Naive B cell (primary cell): Measurements from ENCODE around the gene NMNAT2. TPM values are rescaled to one million over a fixed set of nuclear protein-coding genes. Genes with fewer than 3 reads are reported as not detected.
A peak's percentile ranks its signal among the peaks of the same experiment; 100 is the strongest.

ENCODE experiments used
- ATAC-seq, 2 donors: fragments of 150-1000 bp; cut with Tn5 transposase; 2 replicates each; pipeline ENCODE4 v1.10.0; 2021; ENCODE audit warnings: low read depth in 2 of 2, mild to moderate bottlenecking in 2 of 2, moderate library complexity in 2 of 2
- DNase-seq: peaks from one replicate; pipeline ENCODE4 v3.0.0; 2022
- H3K27ac Mint-ChIP-seq, 6 donors: one replicate each; pipeline ENCODE4 v1.8.0; 2020 to 2022; ENCODE audit warnings: mild to moderate bottlenecking in 6 of 6, mixed read lengths in 6 of 6, moderate library complexity in 5 of 6, inconsistent platforms in 2 of 6
- H3K27me3 Mint-ChIP-seq, 3 donors: one replicate each; pipeline ENCODE4 v1.8.0; 2021 to 2022; ENCODE audit warnings: mixed read lengths in 3 of 3, mild to moderate bottlenecking in 1 of 3
- H3K36me3 Mint-ChIP-seq, 2 donors: one replicate each; pipeline ENCODE4 v1.8.0; 2020 to 2022; ENCODE audit warnings: mixed read lengths in 2 of 2, inconsistent platforms in 1 of 2, mild to moderate bottlenecking in 1 of 2
- H3K4me1 Mint-ChIP-seq, 3 donors: one replicate each; pipeline ENCODE4 v1.8.0; 2020 to 2022; ENCODE audit warnings: mixed read lengths in 3 of 3, inconsistent platforms in 1 of 3, mild to moderate bottlenecking in 1 of 3, moderate library complexity in 1 of 3
- H3K4me3 Mint-ChIP-seq, 8 donors: one replicate each; pipeline ENCODE4 v1.8.0; 2020 to 2022; ENCODE audit warnings: mild to moderate bottlenecking in 8 of 8, mixed read lengths in 8 of 8, moderate library complexity in 8 of 8, inconsistent platforms in 2 of 8
- H3K9me3 Mint-ChIP-seq, 7 donors: one replicate each; pipeline ENCODE4 v1.8.0; 2020 to 2022; ENCODE audit warnings: mixed read lengths in 7 of 7, mild to moderate bottlenecking in 5 of 7, inconsistent platforms in 2 of 7, moderate library complexity in 1 of 7
- polyA plus RNA-seq, 6 donors: library from polyadenylated mRNA; unstranded; fragments of 300-500 nt; fragmentation: Illumina TruSeq; gene quantifications; one replicate each; pipeline ENCODE4 v1.2.3, GENCODE V29; 2021; ENCODE audit warnings: low read depth in 6 of 6

The NMNAT2 gene
- polyA plus RNA-seq, 6 donors from 2014 or later: not detected

DNA sequence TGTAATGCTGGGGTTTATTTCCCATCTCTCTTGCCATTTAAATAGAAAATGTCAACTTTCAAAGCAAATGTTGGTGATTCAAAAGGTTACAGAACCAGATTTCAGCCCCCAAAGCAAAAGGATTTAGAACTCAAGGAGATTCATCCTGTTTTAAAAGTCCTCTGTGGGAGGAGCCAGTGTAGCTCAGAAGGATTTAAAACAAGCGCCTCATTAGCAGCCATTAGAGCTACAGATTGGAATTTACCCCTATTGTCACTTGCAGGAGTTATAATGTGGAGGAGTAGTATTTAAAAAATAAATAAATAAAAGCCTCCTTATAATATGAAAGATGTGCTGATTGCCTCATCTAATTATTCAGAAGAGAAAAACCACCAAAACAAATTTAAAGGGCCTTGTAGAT lies 124.3 kb downstream of the NMNAT2 start:
- H3K4me3 Mint-ChIP-seq: no peak overlapping the region
- no peak for ATAC-seq
- H3K36me3 Mint-ChIP-seq: no peaks in the 10 kb centered on the region
- peaks cover 0 to 4% (median 0%) of the 10 kb centered on the region in 7 donors for H3K9me3 Mint-ChIP-seq
- no peak for DNase-seq
- no peaks in the 10 kb centered on the region for H3K4me1 Mint-ChIP-seq
- H3K27me3 Mint-ChIP-seq: peaks cover 5 to 29% (median 19%) of the 10 kb centered on the region in 3 donors
- no peak overlapping the region for H3K27ac Mint-ChIP-seq

DNA sequence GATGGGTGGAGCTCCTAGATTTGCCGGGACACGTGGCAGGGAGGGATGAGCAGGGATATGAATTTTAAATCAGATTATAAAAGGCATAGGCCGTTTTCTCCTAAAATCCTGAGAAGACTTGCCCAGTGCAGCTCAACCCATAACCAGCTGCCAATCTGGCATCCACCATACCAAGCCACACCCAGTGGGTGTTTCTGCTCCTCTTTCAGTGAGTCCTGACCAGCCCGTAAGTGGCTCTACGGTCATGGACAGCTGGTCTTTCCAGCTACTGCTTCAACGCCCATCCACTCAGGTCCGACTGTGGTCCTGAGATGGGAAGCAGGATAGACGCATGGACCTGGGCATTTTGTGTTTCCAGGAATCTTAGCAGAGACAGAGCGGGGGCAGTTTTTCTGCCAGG lies 124.9 kb downstream of the NMNAT2 start:
- DNase-seq (no peak), ATAC-seq (no peak)
- no peaks in the 10 kb centered on the region for H3K4me1 Mint-ChIP-seq
- H3K4me3 Mint-ChIP-seq: no peak overlapping the region
- H3K36me3 Mint-ChIP-seq: no peaks in the 10 kb centered on the region
- H3K27ac Mint-ChIP-seq: peak overlapping the region in 1 of 6 donors; percentile 60
- H3K27me3 Mint-ChIP-seq: peaks cover 5 to 29% (median 25%) of the 10 kb centered on the region in 3 donors
- peaks cover 0 to 2% (median 0%) of the 10 kb centered on the region in 7 donors for H3K9me3 Mint-ChIP-seq

DNA sequence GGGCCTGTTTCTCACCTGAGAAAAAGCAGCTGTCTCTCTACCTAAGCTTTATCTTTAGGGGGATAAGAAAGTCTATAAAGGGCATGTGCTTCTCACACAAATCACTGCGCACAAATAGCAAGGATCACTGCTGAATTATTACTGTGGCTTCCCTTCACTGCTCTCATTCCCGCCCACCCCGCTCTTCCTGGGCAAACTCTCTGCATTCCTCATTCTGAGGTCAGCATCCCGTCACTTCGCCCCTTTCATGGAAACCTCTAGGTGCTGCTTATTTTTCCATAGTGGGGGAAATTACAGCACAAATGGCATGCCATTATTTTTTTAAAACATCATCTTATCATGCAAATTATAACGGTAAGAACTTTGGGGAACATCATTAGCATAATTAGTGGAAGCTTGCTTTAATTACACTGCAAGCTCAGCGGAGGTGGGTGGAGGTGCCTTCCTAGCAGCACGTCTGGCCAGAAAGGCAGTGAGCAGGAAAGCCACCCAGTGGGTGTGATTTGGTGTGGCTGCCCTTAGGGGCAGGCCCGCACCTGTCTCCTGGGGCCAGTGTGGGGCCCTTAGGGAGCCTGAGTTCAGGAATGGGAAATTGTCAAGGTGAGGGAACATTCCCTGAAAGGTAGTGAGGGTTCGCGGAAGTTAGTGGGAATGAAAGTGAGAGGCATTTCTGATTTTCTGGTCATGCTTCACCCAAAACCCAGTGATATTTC lies 126.2 kb downstream of the NMNAT2 start:
- ATAC-seq (no peak), DNase-seq (no peak)
- Mint-ChIP-seq H3K4me1 (no peaks in the 10 kb centered on the region), H3K27ac (no peak overlapping the region), H3K36me3 (no peaks in the 10 kb centered on the region), H3K27me3 (peaks cover 3 to 27% (median 25%) of the 10 kb centered on the region in 3 donors), H3K9me3 (peaks cover 0 to 2% (median 0%) of the 10 kb centered on the region in 7 donors), H3K4me3 (no peak overlapping the region)

DNA sequence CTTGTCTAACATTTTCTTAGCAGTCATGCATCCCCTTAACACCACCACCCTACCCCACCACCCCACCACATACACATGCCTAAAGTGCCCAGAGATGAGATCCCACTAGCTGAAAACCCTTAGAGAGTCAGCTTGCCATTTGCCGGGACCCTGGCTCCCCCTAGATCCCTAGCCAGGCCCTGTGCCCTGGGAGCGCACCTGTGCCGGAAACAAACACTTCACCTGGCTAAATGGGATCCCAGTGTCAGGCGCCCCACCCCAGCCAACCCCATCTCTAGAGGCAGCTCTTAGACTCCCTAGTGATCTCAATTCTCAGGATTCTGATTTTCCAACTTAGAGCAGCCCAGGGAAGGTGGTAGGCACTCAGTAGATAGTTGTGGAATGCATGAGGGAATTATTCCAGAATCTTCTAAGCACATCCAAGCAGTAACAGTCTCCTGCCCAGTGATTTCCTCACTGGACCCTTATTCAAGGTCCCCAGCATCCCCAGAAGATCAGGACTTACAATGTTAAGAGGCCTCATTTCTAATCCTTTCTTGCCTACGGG lies 126.9 kb downstream of the NMNAT2 start:
- DNase-seq (no peak), ATAC-seq (no peak)
- H3K36me3 Mint-ChIP-seq: no peaks in the 10 kb centered on the region
- no peaks in the 10 kb centered on the region for H3K4me1 Mint-ChIP-seq
- H3K4me3 Mint-ChIP-seq: no peak overlapping the region
- peaks cover 0 to 2% (median 0%) of the 10 kb centered on the region in 7 donors for H3K9me3 Mint-ChIP-seq
- H3K27ac Mint-ChIP-seq: peak overlapping the region in 1 of 6 donors; percentile 88
- peaks cover 0 to 27% (median 23%) of the 10 kb centered on the region in 3 donors for H3K27me3 Mint-ChIP-seq

DNA sequence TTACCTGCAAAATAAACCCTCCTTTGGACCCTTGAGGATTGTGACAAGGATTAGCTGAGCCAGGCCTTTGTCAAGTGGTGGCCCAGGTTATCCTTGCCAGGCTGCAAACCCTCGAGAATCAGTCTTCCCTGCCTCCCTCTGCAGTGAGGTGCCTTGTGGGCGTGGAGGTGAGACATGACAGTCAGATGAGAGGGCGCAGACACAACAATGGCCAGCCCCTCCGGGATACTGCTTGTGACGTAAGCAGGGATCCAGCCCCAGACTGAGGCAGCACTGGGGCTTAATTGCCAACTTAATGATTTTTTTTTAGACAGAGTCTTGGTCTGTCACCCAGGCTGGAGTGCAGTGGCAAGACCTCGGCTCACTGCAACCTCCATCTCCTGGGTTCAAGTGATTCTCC lies 127.6 kb downstream of the NMNAT2 start:
- Mint-ChIP-seq H3K4me1 (no peaks in the 10 kb centered on the region), H3K4me3 (no peak overlapping the region), H3K36me3 (no peaks in the 10 kb centered on the region), H3K9me3 (peaks cover 0 to 2% (median 0%) of the 10 kb centered on the region in 7 donors), H3K27me3 (peaks cover 0 to 28% (median 23%) of the 10 kb centered on the region in 3 donors), H3K27ac (no peak overlapping the region)
- no peak for DNase-seq
- ATAC-seq: no peak

DNA sequence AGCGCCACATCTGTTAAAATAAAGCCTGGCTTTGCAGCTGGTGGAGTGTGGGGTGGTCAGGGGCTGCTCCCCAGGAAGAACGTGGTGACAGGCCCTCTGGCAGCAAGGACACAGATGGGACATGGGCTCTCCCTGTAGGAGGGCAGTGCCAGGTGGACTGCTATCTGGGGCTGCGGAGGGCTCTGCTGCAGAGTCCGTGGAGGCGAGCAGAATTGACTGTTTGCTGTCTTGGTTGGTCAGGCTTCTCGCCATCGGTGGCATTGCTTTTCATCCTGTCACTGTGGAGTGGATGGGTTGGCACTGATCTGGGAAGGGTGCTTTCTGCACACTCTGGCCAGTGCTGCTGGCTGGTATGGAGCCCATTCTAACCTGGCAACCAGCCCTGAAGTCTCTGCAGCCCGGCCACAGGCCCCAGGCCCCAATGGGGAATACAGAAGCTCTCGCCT lies 129.1 kb downstream of the NMNAT2 start:
- Mint-ChIP-seq H3K4me1 (no peaks in the 10 kb centered on the region), H3K27me3 (peaks cover 12 to 36% (median 30%) of the 10 kb centered on the region in 3 donors), H3K9me3 (peaks cover 0 to 2% (median 0%) of the 10 kb centered on the region in 7 donors), H3K4me3 (no peak overlapping the region), H3K27ac (no peak overlapping the region), H3K36me3 (no peaks in the 10 kb centered on the region)
- DNase-seq: no peak
- ATAC-seq: no peak

DNA sequence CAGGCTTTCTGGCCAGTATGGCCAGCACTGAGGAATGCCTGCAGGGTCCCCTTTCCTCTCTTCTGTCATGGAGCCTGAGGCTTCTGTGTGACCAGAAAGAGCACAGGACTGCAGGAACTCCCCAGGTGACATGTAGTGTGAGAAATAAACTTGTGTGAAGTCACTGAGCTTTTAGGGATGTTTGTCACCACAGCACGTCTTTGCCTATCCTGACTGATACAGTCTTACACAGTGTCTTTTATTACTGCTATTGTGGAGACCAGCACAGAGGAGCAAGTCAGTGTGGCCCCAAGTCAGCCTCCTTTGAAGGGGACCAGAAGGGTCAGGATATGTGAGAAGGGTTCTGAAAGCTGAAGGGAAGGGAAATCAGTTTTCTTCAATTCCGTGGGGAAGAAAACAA lies 129.6 kb downstream of the NMNAT2 start:
- Mint-ChIP-seq H3K4me3 (no peak overlapping the region), H3K36me3 (no peaks in the 10 kb centered on the region), H3K9me3 (peaks cover 0 to 2% (median 0%) of the 10 kb centered on the region in 7 donors), H3K27ac (peak overlapping the region in 1 of 6 donors; percentile 76), H3K27me3 (peaks cover 12 to 41% (median 32%) of the 10 kb centered on the region in 3 donors), H3K4me1 (no peaks in the 10 kb centered on the region)
- DNase-seq (no peak), ATAC-seq (no peak)

DNA sequence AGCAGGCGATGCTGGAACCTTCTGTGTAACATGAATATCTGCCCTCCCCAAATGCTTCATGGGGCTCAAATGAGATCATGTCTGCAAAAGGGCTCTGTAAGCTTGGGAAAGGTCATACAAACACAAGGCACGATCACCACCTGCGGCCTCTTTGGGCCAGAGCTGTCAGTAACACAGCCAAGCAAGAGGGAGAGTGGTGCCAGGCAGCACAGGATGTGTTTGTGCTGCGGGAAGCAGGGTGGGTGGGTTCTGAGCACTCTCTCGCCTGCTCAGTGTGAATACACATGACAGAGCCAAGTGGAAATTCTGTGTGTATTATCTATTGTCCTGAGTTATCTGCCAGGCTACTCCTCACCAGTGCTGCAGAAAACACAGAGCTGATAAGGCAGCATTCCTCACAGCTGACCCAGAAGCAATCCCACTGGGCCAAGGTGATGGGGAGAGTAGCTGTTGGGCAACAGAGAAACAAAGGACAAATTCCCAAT lies 130.9 kb downstream of the NMNAT2 start:
- no peaks in the 10 kb centered on the region for H3K4me1 Mint-ChIP-seq
- no peaks in the 10 kb centered on the region for H3K36me3 Mint-ChIP-seq
- H3K9me3 Mint-ChIP-seq: peaks cover 0 to 2% (median 0%) of the 10 kb centered on the region in 7 donors
- H3K4me3 Mint-ChIP-seq: no peak overlapping the region
- ATAC-seq: no peak
- DNase-seq: no peak
- no peak overlapping the region for H3K27ac Mint-ChIP-seq
- H3K27me3 Mint-ChIP-seq: peaks cover 12 to 47% (median 34%) of the 10 kb centered on the region in 3 donors

DNA sequence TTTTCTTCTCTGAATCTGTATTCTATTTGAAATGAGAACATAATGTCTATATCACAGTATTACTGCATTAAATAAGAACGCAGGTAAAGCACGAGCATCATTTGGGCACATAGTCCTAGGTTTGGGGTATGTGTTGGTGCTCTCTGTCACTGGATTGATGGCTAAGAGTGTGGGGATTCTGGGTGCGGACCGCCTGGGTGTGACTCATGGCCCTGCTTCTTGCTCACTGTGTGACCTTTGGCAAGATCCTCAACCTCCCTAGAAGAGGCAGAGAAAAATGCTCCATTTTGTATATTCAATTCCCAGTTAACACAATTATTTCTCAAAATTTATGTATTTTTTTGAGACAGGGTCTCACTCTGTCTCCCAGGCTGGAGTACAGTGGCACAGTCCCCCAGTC lies 132.4 kb downstream of the NMNAT2 start:
- Mint-ChIP-seq H3K9me3 (peaks cover 0 to 2% (median 0%) of the 10 kb centered on the region in 7 donors), H3K27ac (no peak overlapping the region), H3K36me3 (no peaks in the 10 kb centered on the region), H3K4me3 (no peak overlapping the region), H3K27me3 (peaks cover 18 to 50% (median 34%) of the 10 kb centered on the region in 3 donors), H3K4me1 (peaks cover 0 to 4% (median 4%) of the 10 kb centered on the region in 3 donors)
- no peak for DNase-seq
- no peak for ATAC-seq

DNA sequence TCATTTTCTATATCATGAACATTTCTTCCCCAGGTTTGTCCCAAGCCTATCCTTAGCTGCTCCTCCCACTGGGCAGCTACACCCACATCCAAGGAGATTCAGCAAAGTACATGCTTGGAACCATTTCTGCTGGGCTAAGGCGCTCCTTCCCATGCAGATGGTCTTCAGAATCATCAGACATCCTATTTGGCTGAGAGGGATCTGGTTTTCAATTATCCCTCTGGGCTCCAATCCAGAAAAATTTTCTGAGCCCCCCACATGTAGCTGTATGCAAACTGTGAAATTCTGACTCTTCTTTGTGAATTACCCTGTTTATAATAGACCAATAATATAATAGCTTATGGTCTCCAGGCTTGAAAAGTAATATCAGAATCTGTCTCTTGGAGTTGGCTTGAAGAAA lies 132.9 kb downstream of the NMNAT2 start:
- no peak for DNase-seq
- H3K27me3 Mint-ChIP-seq: peaks cover 18 to 48% (median 34%) of the 10 kb centered on the region in 3 donors
- no peak for ATAC-seq
- no peak overlapping the region for H3K4me3 Mint-ChIP-seq
- peaks cover 0 to 2% (median 0%) of the 10 kb centered on the region in 7 donors for H3K9me3 Mint-ChIP-seq
- peaks cover 0 to 4% (median 4%) of the 10 kb centered on the region in 3 donors for H3K4me1 Mint-ChIP-seq
- H3K27ac Mint-ChIP-seq: no peak overlapping the region
- no peaks in the 10 kb centered on the region for H3K36me3 Mint-ChIP-seq

DNA sequence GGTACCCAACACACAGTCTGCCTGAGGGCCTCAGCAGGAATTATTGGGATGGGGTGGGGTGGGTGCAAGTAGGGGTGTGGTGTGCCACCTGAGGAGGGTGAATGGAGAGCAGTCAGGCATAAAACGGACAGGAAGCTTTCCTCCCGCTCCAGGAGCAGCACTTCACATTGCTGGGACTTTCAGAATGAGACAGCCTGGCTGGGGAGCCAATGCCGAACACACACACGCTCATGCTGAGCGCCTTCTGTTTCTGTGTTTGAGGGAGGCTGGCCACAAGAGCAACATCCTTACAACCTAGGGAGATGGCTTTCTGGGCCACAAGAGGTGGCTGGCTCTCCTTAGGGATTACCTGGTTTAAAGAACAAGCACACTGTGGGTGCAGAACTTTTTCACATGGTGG lies 134.1 kb downstream of the NMNAT2 start:
- H3K27ac Mint-ChIP-seq: peak overlapping the region in 1 of 6 donors; percentile 15
- DNase-seq: no peak
- H3K4me1 Mint-ChIP-seq: peaks cover 0 to 4% (median 4%) of the 10 kb centered on the region in 3 donors
- H3K27me3 Mint-ChIP-seq: peaks cover 18 to 38% (median 24%) of the 10 kb centered on the region in 3 donors
- no peak for ATAC-seq
- peaks cover 0 to 2% (median 0%) of the 10 kb centered on the region in 7 donors for H3K9me3 Mint-ChIP-seq
- H3K4me3 Mint-ChIP-seq: no peak overlapping the region
- H3K36me3 Mint-ChIP-seq: no peaks in the 10 kb centered on the region

DNA sequence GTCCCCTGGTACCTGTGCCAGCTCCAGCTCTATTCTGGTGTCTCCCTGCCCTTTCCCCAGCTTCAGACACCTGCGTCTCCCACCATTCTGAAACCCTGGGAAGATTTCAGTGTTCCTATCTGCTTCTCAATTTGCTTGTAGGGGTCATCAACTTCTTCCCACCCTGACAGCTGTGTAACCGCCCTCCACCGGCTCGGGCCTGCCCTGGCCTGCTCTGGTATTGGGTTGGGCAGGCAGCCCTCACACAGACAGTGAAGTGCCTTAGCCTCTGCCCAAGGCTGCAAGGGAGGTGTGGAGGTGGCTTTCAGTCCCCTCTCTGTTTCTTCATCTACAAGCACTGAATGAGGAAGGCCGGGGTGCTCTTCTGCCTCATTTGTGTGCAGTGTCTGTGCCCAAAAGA lies 134.9 kb downstream of the NMNAT2 start:
- Mint-ChIP-seq H3K27ac (peak overlapping the region in 1 of 6 donors; percentile 16), H3K9me3 (no peaks in the 10 kb centered on the region), H3K36me3 (no peaks in the 10 kb centered on the region), H3K4me3 (no peak overlapping the region), H3K4me1 (peaks cover 0 to 4% (median 4%) of the 10 kb centered on the region in 3 donors), H3K27me3 (peaks cover 18 to 38% (median 19%) of the 10 kb centered on the region in 3 donors)
- no peak for DNase-seq
- no peak for ATAC-seq

DNA sequence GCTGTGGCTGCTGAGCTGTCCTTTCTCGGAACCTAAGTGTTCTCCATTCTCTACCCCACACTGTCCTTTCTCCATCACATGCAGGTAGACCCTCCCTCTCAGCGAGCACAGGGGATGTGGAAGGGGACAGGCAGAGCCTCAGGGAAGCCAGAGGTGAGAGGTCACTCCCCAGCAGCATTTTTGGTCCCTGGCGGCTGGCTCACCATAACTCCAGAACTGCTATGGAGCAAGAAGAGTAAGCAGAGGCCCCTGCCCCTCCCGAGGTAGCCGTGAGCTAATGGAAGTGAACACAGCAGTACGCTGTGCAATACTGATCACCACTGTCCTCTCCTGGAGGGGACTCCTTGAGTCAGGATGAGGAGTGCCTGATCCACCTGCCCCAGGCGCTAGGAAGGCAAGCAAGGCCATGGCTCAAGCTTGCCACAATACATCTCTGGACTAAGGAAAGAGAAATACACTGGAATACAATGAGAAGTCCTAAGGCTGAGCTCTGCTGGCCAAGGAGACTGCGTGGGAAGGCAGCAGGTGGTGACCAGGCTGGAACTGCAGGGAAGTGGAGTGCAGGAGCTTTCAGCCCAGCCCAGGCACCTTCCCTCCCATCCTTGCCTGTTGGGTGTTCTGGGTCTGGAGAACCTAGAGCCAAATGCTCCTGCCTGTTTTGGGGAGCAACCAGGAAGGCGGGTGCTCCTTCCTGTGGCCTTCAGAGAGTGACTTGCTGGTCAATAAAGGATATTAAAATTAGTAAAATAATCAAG lies 135.9 kb downstream of the NMNAT2 start:
- H3K4me1 Mint-ChIP-seq: peaks cover 0 to 4% (median 4%) of the 10 kb centered on the region in 3 donors
- H3K27ac Mint-ChIP-seq: no peak overlapping the region
- H3K27me3 Mint-ChIP-seq: peaks cover 15 to 38% (median 22%) of the 10 kb centered on the region in 3 donors
- DNase-seq: no peak
- no peaks in the 10 kb centered on the region for H3K36me3 Mint-ChIP-seq
- H3K4me3 Mint-ChIP-seq: no peak overlapping the region
- ATAC-seq: no peak
- H3K9me3 Mint-ChIP-seq: no peaks in the 10 kb centered on the region
